22Rv1 (cell line): ENCODE results near the gene HIPK4.

ENCODE experiments used
- H3K27ac ChIP-seq: fragments of 450-650 bp; 2 replicates; pipeline ENCODE4 v1.5.1; 2017
- ZFX ChIP-seq: fragments of 450-650 bp; IDR thresholded peaks from 2 replicates; pipeline ENCODE4 v1.6.1; 2017; ENCODE audit warnings: antibody characterized with exemption, borderline replicate concordance
- TF ChIP-seq, protein P1 (sequence below): fragments of 450-650 bp; IDR thresholded peaks from 2 replicates; pipeline ENCODE4 v1.5.1; 2017; ENCODE audit warnings: mild to moderate bottlenecking

The HIPK4 gene

DNA sequence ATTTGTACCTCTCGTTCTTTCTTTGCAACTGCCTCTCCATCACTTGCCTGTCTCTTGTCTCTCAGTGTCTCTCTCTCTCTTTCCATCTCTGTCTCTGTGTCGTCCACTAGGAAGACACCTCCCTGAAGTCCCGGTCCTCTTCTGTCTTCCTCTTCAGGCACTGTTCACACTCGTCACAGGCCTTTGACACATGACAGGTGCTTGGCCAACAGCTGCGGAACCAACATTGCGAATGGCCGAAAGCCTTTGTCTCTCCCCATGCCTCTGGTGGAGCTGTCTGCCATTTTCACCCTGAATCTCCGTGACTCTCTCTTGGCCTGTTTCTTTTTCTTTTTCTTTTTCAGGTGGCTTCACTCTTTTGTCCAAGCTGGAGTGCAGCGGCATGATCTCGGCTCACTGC, 2.8 kb downstream of the HIPK4 start:
- H3K27ac ChIP-seq = no peak overlapping the region
- no peak for TF ChIP-seq ZFX
- TF ChIP-seq, protein P1, sequence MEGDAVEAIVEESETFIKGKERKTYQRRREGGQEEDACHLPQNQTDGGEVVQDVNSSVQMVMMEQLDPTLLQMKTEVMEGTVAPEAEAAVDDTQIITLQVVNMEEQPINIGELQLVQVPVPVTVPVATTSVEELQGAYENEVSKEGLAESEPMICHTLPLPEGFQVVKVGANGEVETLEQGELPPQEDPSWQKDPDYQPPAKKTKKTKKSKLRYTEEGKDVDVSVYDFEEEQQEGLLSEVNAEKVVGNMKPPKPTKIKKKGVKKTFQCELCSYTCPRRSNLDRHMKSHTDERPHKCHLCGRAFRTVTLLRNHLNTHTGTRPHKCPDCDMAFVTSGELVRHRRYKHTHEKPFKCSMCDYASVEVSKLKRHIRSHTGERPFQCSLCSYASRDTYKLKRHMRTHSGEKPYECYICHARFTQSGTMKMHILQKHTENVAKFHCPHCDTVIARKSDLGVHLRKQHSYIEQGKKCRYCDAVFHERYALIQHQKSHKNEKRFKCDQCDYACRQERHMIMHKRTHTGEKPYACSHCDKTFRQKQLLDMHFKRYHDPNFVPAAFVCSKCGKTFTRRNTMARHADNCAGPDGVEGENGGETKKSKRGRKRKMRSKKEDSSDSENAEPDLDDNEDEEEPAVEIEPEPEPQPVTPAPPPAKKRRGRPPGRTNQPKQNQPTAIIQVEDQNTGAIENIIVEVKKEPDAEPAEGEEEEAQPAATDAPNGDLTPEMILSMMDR = no peak

DNA sequence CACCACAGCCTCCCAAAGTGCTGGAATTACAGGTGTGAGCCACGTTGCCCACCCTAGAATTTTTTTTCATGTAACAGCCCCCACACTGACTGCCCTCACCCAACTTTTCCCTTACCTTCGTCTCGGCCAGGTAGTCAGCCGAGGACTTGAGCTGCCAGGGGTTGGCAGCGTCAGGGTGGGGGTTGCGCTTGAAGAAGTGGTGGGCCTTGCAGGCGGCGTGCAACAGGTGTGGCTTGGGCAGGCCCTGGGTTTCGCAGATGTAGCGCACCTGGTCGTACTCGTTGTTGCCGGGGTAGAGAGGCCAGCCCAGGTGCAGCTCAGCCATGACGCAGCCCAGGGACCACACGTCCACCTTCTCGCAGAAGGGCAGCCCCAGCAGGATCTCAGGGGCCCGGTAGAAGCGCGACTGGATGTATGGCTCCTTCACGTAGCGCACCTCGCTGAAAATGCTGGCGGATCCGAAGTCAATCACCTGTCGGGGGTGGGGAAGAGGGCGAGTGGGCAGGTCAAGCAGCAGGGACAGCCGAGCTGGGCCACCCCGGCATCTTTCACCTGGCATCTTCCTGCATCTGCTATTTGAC, 6.2 kb downstream of the HIPK4 start:
- H3K27ac ChIP-seq = no peak overlapping the region
- TF ChIP-seq, protein P1 = no peak
- no peak for TF ChIP-seq ZFX

DNA sequence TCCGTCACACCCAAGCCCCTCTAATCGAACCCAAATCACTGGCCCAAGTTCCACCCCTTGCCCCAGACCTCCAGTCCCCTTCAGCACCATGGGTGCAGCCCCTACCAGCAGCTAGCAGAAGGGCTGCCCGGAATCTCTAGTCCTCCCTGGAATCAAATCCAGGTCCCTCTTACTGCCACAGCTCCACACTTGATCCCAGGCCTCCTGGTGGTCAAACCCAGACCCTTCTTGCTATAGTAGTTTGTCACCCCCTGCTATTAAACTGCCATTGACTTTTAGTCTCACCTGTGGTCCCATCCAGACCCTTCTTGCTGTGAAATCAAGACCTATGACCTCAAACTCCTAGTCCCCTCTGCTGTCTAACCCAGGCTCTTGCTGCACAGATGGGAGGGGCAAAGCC, 8.7 kb downstream of the HIPK4 start:
- no peak for TF ChIP-seq ZFX
- TF ChIP-seq, protein P1 = no peak

DNA sequence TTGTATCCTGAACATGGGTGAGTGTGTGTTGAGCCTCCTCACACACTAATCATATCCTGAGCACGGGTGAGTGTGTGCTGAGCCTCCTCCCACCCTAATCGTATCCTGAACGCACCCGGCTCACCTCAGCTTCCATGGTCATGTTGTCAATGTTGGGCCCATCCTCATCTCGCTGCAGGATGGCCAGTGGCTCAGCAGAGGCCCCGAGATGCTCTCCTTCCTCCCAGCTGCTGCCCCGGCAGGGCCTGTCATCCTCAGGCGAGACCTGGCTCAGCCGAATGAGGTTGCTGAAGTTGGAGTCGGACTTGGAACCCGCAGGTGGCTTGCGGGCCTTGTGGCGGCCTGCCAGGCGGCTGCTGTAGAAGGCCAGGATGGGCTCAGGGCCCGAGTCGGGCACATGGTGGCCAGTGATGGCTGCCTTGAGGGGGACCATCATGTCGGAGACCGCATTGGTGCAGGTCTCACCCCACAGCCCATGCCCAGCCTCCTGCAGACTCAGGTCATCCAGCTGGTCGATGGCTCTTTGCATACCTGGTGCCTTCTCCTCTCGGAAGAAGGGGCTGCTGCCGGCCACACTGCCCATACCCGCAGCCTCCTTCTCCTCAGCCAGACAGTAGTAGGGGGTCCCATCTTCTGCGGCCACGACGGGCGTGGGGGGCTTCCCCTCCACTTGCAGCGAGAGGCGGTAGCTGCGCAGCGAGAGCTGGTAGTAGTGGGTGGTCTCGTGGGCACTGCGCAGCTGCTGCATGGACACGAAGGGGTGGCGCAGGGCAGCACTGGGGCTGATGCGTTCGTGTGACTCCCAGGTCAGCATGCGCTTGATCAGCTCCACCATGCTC, 9.6 kb downstream of the HIPK4 start:
- TF ChIP-seq ZFX = no peak
- TF ChIP-seq, protein P1 = no peak
- H3K27ac ChIP-seq = no peak overlapping the region

More for the DNA sequence above, 8.7 kb downstream of the HIPK4 start:
- no peak overlapping the region for H3K27ac ChIP-seq

DNA sequence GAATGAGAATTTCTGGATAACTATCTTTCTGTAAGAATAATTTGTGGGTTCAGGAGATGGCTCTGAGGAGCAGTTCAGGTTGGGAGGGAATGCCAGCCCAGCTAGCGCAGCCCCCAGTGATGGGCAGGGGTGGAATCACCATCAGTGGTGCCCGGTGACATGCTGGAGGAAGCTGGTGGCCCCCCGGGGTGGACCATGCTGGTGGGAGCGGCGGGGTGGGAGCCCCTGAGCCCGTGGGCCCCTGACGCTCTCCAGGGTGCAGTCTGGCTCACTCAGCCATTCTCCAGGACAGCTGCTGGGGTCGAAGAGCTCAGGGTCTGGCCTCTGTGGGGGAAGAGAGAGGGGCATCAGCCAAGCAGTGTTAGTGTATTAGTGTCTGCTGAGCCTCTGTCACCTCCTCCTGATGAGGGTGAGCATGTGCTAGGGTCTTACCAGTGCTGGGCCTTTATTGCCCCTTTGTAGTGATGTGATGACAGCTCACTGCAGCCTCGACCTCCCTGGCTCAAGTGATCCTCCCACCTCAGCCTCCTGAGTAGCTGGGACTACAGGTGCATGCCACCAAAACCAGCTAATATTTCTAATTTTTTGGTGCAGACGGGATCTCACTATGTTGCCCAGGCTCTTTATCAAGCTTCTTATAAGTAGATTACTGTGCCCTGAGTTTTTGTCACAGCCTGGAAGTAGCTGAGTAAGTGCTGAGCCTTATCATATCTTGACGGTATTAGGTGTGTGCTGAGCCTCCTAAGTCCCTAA, 10.4 kb downstream of the HIPK4 start:
- H3K27ac ChIP-seq = no peak overlapping the region
- TF ChIP-seq, protein P1 = no peak
- no peak for TF ChIP-seq ZFX

DNA sequence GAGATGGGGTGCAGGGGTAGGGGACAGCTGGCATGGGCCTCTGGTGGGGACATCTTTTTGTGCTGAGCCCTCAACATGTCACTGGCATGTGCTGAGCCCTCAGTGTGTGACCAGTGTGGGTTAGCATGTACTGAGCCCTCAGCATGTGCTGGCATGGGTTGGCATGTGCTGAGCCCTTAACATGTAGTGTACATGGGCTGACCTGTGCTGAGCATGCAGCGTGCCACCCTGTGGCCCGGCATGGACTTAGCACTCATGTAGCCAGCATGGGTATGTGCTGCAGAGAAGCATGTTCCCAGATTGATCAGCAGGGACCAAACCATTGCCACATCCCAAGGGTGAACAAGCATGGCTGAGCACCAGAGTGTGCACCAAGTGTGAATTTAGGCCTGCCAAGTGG, 11.5 kb downstream of the HIPK4 start:
- TF ChIP-seq ZFX = no peak
- H3K27ac ChIP-seq = no peak overlapping the region

DNA sequence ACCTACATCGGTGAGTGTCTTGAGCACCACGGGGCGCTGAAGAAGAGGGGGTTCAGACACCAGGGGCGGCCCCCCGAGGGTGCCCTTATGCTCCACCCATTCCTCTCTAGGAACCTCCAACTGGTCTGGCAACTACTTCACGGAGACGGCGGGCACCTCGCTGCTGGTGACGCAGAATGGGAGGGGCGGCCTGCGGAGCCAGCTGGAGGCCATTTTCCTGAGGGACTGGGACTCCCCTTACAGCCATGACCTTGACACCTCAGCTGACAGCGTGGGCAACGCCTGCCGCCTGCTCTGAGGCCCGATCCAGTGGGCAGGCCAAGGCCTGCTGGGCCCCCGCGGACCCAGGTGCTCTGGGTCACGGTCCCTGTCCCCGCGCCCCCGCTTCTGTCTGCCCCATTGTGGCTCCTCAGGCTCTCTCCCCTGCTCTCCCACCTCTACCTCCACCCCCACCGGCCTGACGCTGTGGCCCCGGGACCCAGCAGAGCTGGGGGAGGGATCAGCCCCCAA, 12.1 kb downstream of the HIPK4 start:
- no peak overlapping the region for H3K27ac ChIP-seq
- TF ChIP-seq ZFX = no peak
- TF ChIP-seq, protein P1 = no peak
